Activated naive CD4-positive, alpha-beta T cell (primary cell): ENCODE measurements around the gene RPS4Y1.
"Not testable (repeated sequence)": the region's sequence is repeated elsewhere in the genome, so short reads cannot be mapped to it uniquely, and the experiment has no call there.

Experiments used
- DNase-seq, 4 experiments: peaks; one replicate each; lab custom pipeline; 2025; lab: John Stamatoyannopoulos, UW

RPS4Y1 gene

GRCh38 chrY:2841471-2841893 lies at the start of gene RPS4Y1:
Gene RPS4Y1, plus strand, starts transcription at chrY:2841602. Its CDS starts 23 bp downstream, at chrY:2841625.
- peak in 1 of 4 experiments; percentile 23 for DNase-seq

GRCh38 chrY:2796977-2797523 lies 44.4 kb upstream of the RPS4Y1 start:
- no peak for DNase-seq

- DNase-seq = no peak
Observed at GRCh38 chrY:2797991-2798390, 43.4 kb upstream of the RPS4Y1 start.

- no peak for DNase-seq
Observed at GRCh38 chrY:2800246-2800645, 41.2 kb upstream of the RPS4Y1 start.

GRCh38 chrY:2817146-2817896 lies 24.1 kb upstream of the RPS4Y1 start:
- not testable (repeated sequence) for DNase-seq

GRCh38 chrY:2824471-2824870 lies 16.9 kb upstream of the RPS4Y1 start:
- DNase-seq = no peak

GRCh38 chrY:2828497-2828896 lies 12.9 kb upstream of the RPS4Y1 start:
- no peak for DNase-seq

- DNase-seq = no peak
Observed at GRCh38 chrY:2835230-2835629, 6.2 kb upstream of the RPS4Y1 start.

GRCh38 chrY:2837078-2837477 lies 4.3 kb upstream of the RPS4Y1 start:
- no peak for DNase-seq

GRCh38 chrY:2837932-2838331 lies 3.5 kb upstream of the RPS4Y1 start:
- no peak for DNase-seq

GRCh38 chrY:2846791-2847190 lies 5.4 kb downstream of the RPS4Y1 start:
- DNase-seq = no peak

- no peak for DNase-seq
Observed at GRCh38 chrY:2848384-2848783, 7.0 kb downstream of the RPS4Y1 start.

GRCh38 chrY:2849368-2849767 lies 8.0 kb downstream of the RPS4Y1 start:
- DNase-seq = no peak

- DNase-seq = no peak
Observed at GRCh38 chrY:2854145-2854774, 12.9 kb downstream of the RPS4Y1 start.

GRCh38 chrY:2857068-2857467 lies 15.7 kb downstream of the RPS4Y1 start:
- no peak for DNase-seq

- DNase-seq = no peak
Observed at GRCh38 chrY:2857686-2858085, 16.3 kb downstream of the RPS4Y1 start.

GRCh38 chrY:2859782-2860181 lies 18.4 kb downstream of the RPS4Y1 start:
- no peak for DNase-seq

GRCh38 chrY:2860511-2860910 lies 19.1 kb downstream of the RPS4Y1 start:
- no peak for DNase-seq

- no peak for DNase-seq
Observed at GRCh38 chrY:2866581-2866980, 25.2 kb downstream of the RPS4Y1 start.

- no peak for DNase-seq
Observed at GRCh38 chrY:2867469-2867868, 26.1 kb downstream of the RPS4Y1 start.

GRCh38 chrY:2868035-2868607 lies 26.7 kb downstream of the RPS4Y1 start:
- DNase-seq = no peak

GRCh38 chrY:2872234-2872633 lies 30.8 kb downstream of the RPS4Y1 start:
- DNase-seq = not testable (repeated sequence)

- no peak for DNase-seq
Observed at GRCh38 chrY:2874211-2874610, 32.8 kb downstream of the RPS4Y1 start.
